Adrenal gland (tissue), 5 donors: ENCODE results near the gene ABCC11.

Source experiments
- POLR2A ChIP-seq, 2 donors: fragments of 450-650 bp; IDR thresholded peaks; one replicate each; pipeline ENCODE4 v1.6.1; 2017; ENCODE audit warnings: antibody characterized with exemption in 2 of 2, mild to moderate bottlenecking in 2 of 2, moderate library complexity in 1 of 2
- TF ChIP-seq, protein P1 (sequence below), 6 experiments: fragments of 450-650 bp in 4 of 6; fragments of 200-600 bp in 2 of 6; sonication (generic) in 1 of 6; IDR thresholded peaks; 1 replicate in 5 of 6; 2 replicates in 1 of 6; pipeline versions ENCODE4 v1.5.1 to v1.8.0; 2016 to 2021; ENCODE audit warnings: antibody characterized with exemption in 6 of 6, mild to moderate bottlenecking in 2 of 6, moderate library complexity in 1 of 6
- donor health status: DM: no; HTN: no; CAD: no.

DNA sequence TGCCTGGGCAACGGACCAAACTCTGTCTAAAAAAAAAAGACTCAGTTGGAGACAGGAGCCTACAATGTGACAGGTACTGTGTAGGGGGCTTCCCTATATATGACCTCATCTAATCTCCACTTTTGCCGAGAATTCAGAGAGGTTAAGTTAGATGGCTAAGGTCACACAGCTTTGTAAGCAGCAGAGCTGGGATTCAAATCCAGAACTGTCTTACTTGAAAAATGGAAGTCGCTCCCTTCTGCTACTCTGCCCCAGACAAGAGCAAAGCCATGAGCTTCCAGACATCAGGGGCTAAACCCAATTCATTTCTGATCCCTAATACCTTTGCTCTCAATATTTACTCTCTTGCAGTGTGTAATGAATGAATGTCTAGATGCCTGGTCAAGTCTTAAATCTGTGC lies 50.0 kb downstream of the ABCC11 start:
- TF ChIP-seq, protein P1, sequence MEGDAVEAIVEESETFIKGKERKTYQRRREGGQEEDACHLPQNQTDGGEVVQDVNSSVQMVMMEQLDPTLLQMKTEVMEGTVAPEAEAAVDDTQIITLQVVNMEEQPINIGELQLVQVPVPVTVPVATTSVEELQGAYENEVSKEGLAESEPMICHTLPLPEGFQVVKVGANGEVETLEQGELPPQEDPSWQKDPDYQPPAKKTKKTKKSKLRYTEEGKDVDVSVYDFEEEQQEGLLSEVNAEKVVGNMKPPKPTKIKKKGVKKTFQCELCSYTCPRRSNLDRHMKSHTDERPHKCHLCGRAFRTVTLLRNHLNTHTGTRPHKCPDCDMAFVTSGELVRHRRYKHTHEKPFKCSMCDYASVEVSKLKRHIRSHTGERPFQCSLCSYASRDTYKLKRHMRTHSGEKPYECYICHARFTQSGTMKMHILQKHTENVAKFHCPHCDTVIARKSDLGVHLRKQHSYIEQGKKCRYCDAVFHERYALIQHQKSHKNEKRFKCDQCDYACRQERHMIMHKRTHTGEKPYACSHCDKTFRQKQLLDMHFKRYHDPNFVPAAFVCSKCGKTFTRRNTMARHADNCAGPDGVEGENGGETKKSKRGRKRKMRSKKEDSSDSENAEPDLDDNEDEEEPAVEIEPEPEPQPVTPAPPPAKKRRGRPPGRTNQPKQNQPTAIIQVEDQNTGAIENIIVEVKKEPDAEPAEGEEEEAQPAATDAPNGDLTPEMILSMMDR (IDR thresholded peaks at IDR 0.05), result no peak
- TF ChIP-seq POLR2A (IDR thresholded peaks at IDR 0.05), result no peak
